ENCODE data around the gene TSPAN12.
"Not testable (repeated sequence)": the region's sequence is repeated elsewhere in the genome, so short reads cannot be mapped to it uniquely, and the experiment has no call there.

- TF ChIP-seq CTCF (IDR thresholded peaks at IDR 0.05); POLR2AphosphoS5 (IDR thresholded peaks at IDR 0.05; ENCODE audit: low read depth, low read length); REST (IDR thresholded peaks at IDR 0.05; ENCODE audit: insufficient read depth in 1 of 2, low read depth in 2 of 2, low read length in 1 of 2); SIN3A (IDR thresholded peaks at IDR 0.05; ENCODE audit: borderline replicate concordance, insufficient read depth, low read depth, low read length); TCF7L2 (IDR thresholded peaks at IDR 0.05; ENCODE audit: low read depth, low read length): not testable (repeated sequence)
These were observed 78.9 kb downstream of the TSPAN12 start for GRCh38 chr7:120779078-120779477.
